Activated CD8-positive, alpha-beta memory T cell treated with anti-CD3 and anti-CD28 coated beads for 4 hours (primary cell): Measurements from ENCODE around the gene IRX5.

Source experiments
- DNase-seq, 2 donors: peaks; one replicate each; pipeline ENCODE4 v3.0.0-alpha.2; 2020; ENCODE audit warnings: low read depth in 2 of 2

The IRX5 gene

GRCh38 chr16:54930005-54930868, at the start of gene IRX5:
TSS of gene IRX5 (plus strand) at chr16:54930865. CDS start at chr16:54931199, 334 bp downstream.
- DNase-seq: no peak

GRCh38 chr16:54882556-54882955, 48.1 kb upstream of the IRX5 start:
- no peak for DNase-seq

GRCh38 chr16:54883358-54883757, 47.3 kb upstream of the IRX5 start:
- DNase-seq: no peak

GRCh38 chr16:54886078-54886477, 44.6 kb upstream of the IRX5 start:
- no peak for DNase-seq

- no peak for DNase-seq
Measured at GRCh38 chr16:54890381-54890780, 40.3 kb upstream of the IRX5 start.

GRCh38 chr16:54891346-54891745, 39.3 kb upstream of the IRX5 start:
- no peak for DNase-seq

GRCh38 chr16:54892981-54893380, 37.7 kb upstream of the IRX5 start:
- no peak for DNase-seq

- no peak for DNase-seq
Measured at GRCh38 chr16:54897930-54898329, 32.7 kb upstream of the IRX5 start.

GRCh38 chr16:54901606-54902005, 29.1 kb upstream of the IRX5 start:
- no peak for DNase-seq

GRCh38 chr16:54903047-54903446, 27.6 kb upstream of the IRX5 start:
- DNase-seq: no peak

GRCh38 chr16:54911079-54911478, 19.6 kb upstream of the IRX5 start:
- no peak for DNase-seq

- no peak for DNase-seq
Measured at GRCh38 chr16:54912720-54913119, 17.9 kb upstream of the IRX5 start.

- DNase-seq: no peak
Measured at GRCh38 chr16:54921206-54921824, 9.3 kb upstream of the IRX5 start.

GRCh38 chr16:54923055-54923473, 7.6 kb upstream of the IRX5 start:
- DNase-seq: no peak

GRCh38 chr16:54923988-54924387, 6.7 kb upstream of the IRX5 start:
- no peak for DNase-seq

GRCh38 chr16:54926166-54926838, 4.4 kb upstream of the IRX5 start:
- DNase-seq: no peak

- DNase-seq: no peak
Measured at GRCh38 chr16:54927125-54928015, 3.3 kb upstream of the IRX5 start.

- DNase-seq: no peak
Measured at GRCh38 chr16:54928016-54928356, 2.7 kb upstream of the IRX5 start.

GRCh38 chr16:54928411-54929089, 2.1 kb upstream of the IRX5 start:
- no peak for DNase-seq

GRCh38 chr16:54929090-54930004, 1.3 kb upstream of the IRX5 start:
- DNase-seq: peak; percentile 78 to 91
